Activated CD4-positive, alpha-beta memory T cell treated with anti-CD3 and anti-CD28 coated beads for 36 hours (primary cell): Measurements from ENCODE around the gene DOP1B. TPM values are rescaled to one million over a fixed set of nuclear protein-coding genes. Genes with fewer than 3 reads are reported as not detected.

ENCODE experiments used
- CTCF ChIA-PET: fragments of 350-600 bp; sonication (Branson Sonifier 250); formaldehyde crosslinking; loops from one replicate; lab custom pipeline; 2021; ENCODE audit warnings: antibody characterized with exemption, inconsistent platforms; lab: Charles Lee
- POLR2A ChIA-PET: fragments of 350-600 bp; sonication (Branson Sonifier 250); formaldehyde crosslinking; loops from one replicate; lab custom pipeline; 2021; ENCODE audit warnings: antibody characterized with exemption; lab: Charles Lee
- DNase-seq: peaks from one replicate; pipeline ENCODE4 v3.0.0-alpha.2; 2020
- H3K27ac Mint-ChIP-seq: one replicate; pipeline ENCODE4 v1.8.0; 2021; ENCODE audit warnings: mixed read lengths
- H3K27me3 Mint-ChIP-seq: one replicate; pipeline ENCODE4 v1.8.0; 2021; ENCODE audit warnings: mixed read lengths
- H3K36me3 Mint-ChIP-seq: one replicate; pipeline ENCODE4 v1.8.0; 2021; ENCODE audit warnings: mixed read lengths
- H3K4me1 Mint-ChIP-seq: one replicate; pipeline ENCODE4 v1.8.0; 2021; ENCODE audit warnings: low read depth, mixed read lengths
- H3K4me3 Mint-ChIP-seq: one replicate; pipeline ENCODE4 v1.8.0; 2021; ENCODE audit warnings: mild to moderate bottlenecking, mixed read lengths
- H3K9me3 Mint-ChIP-seq: one replicate; pipeline ENCODE4 v1.8.0; 2021; ENCODE audit warnings: mixed read lengths
- intact Hi-C: fragments of 100-400 bp; cut with micrococcal nuclease; formaldehyde crosslinking; loops from one replicate; pipeline ENCODE4 v1.15.1; 2023
- total RNA-seq, 2 experiments: library from RNA; stranded (reverse); gene quantifications; one replicate each; pipeline ENCODE4 v1.2.3, GENCODE V29; 2021

The DOP1B gene, protein sequence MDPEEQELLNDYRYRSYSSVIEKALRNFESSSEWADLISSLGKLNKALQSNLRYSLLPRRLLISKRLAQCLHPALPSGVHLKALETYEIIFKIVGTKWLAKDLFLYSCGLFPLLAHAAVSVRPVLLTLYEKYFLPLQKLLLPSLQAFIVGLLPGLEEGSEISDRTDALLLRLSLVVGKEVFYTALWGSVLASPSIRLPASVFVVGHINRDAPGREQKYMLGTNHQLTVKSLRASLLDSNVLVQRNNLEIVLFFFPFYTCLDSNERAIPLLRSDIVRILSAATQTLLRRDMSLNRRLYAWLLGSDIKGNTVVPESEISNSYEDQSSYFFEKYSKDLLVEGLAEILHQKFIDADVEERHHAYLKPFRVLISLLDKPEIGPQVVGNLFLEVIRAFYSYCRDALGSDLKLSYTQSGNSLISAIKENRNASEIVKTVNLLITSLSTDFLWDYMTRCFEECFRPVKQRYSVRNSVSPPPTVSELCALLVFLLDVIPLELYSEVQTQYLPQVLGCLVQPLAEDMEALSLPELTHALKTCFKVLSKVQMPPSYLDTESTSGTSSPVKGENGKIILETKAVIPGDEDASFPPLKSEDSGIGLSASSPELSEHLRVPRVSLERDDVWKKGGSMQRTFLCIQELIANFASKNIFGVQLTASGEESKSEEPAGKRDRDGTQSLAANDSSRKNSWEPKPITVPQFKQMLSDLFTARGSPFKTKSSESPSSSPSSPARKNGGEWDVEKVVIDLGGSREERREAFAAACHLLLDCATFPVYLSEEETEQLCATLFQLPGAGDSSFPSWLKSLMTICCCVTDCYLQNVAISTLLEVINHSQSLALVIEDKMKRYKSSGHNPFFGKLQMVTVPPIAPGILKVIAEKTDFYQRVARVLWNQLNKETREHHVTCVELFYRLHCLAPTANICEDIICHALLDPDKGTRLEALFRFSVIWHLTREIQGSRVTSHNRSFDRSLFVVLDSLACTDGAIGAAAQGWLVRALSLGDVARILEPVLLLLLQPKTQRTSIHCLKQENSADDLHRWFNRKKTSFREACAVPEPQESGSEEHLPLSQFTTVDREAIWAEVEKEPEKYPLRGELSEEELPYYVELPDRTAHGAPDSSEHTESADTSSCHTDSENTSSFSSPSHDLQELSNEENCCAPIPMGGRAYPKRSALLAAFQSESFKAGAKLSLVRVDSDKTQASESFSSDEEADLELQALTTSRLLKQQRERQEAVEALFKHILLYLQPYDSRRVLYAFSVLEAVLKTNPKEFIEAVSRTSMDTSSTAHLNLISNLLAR (N-terminal part only)
- 10 to 100 TPM; 19.4 to 19.6 TPM for total RNA-seq

DNA sequence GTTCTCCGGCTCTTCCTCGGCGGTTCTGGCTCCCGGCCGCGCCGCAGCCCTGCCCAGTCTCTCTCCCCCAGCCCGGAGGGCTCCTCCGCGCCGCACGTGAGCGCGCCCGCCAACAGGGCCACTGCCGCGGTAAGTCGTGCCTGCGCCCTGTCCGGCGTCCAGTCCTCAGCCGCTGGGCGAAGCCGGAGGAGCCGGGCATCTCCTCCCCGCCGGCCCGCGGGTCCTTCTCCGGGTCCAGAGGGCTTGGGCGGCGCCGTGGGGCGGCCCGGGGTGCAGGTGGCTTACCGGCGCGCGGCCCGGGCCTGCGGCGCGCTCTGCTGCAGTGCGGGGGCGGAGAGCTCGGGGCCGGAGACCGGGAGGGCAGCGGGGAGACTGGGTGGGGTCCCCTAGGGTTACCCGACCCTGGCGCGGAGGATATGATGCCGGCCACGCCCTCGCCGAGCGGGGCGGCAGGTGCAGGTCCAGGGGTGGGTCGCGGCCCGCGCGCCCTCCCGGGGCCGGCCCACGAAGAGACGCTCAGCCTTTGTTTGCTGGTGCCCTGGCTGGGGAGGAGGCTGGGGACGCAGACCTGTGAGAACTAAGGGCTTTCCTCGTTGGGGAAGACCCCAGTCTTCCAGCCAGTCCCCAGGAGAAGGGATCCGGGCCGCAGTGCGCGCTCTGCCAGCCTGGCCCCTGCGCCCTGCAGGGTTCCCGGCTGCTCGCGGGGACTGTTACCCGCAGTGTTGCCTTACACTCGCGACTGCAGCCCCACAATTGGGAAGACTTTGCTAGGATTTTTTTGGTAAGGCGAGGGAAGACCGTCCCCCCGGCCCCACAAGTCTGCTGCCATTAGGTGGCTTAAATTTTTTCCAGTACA, at the start of gene DOP1B:
DOP1B (plus strand) TSS at position 10 of the 856 bp plus-strand sequence. CDS start 7,910 bp downstream, outside the sequence.
- H3K4me3 Mint-ChIP-seq: peak within 1 kb of the TSS; percentile 82
- peak; percentile 59 for DNase-seq
- ChIA-PET CTCF (interaction anchor here (0.6 kb wide), 1 partner anchor 32 kb away, joined by 3 read pairs; no protein-coding TSS in a partner anchor), POLR2A (interaction anchor here (1.5 kb wide), 1 partner anchor 17 kb away, joined by 7 read pairs; no protein-coding TSS in a partner anchor)
- no peaks in the 10 kb centered on the region for H3K9me3 Mint-ChIP-seq
- H3K27me3 Mint-ChIP-seq: no peaks in the 10 kb centered on the region
- H3K36me3 Mint-ChIP-seq: no peaks in the 10 kb centered on the region
- H3K4me1 Mint-ChIP-seq: peaks cover 27% of the 10 kb centered on the region
- no peak within 1 kb of the TSS for H3K27ac Mint-ChIP-seq
- intact Hi-C loops: loop anchor here (1.0 to 2.0 kb wide), 6 partner anchors 16 to 1408 kb away; partner anchors contain the start of genes CBR3, CHAF1B and MORC3

DNA sequence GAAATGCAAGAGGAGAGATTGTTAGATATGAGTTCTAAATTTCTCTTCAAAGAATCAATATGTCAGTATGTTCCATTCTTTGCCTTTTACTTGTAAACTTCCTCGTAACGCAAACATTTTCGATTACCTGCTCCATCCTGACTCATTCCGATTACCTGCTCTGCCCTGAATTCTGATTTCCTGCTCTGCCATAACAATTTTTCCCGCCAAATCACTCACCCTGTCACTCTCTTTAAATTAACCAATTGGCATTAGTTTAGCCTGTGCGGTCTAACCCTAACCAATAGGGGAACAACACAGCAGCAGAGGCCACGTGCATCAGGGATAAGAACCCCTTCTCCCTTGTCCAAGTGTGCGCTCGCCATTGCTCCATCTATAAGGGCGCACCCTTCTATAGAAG, 46.8 kb upstream of the DOP1B start:
- ChIA-PET POLR2A (no interaction called here), CTCF (interaction anchor here (3.6 kb wide), 1 partner anchor 16 kb away, joined by 14 read pairs; no protein-coding TSS in a partner anchor)
- peaks cover 14% of the 10 kb centered on the region for H3K27me3 Mint-ChIP-seq
- no peak for DNase-seq
- no peak overlapping the region for H3K27ac Mint-ChIP-seq
- no peaks in the 10 kb centered on the region for H3K36me3 Mint-ChIP-seq
- no peaks in the 10 kb centered on the region for H3K9me3 Mint-ChIP-seq
- no peak overlapping the region for H3K4me3 Mint-ChIP-seq
- H3K4me1 Mint-ChIP-seq: peaks cover 11% of the 10 kb centered on the region
- intact Hi-C loops: loop anchor here (10.0 kb wide), 2 partner anchors 175 to 265 kb away; no protein-coding TSS in a partner anchor

DNA sequence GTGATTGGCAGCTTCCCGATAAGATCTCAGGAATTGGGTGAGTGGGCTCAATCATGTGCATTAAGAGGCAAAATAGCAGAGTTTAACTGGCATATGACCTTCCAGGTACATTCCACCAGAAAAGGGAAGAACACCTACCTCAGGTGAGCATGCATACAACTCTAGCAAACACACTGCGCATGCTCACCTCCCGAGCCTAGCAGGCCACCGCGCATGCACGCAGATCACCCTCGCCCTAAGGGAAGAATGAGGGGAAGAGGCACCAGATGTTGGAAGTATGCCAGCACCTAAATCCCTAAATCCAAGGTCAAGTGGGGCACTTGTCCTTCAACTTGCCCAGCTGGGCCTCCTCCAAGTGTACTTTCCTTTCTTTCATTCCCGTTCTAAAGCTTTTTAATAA, 45.4 kb upstream of the DOP1B start:
- Mint-ChIP-seq H3K9me3 (no peaks in the 10 kb centered on the region), H3K4me1 (peaks cover 10% of the 10 kb centered on the region), H3K36me3 (no peaks in the 10 kb centered on the region), H3K27me3 (peaks cover 5% of the 10 kb centered on the region), H3K27ac (no peak overlapping the region), H3K4me3 (no peak overlapping the region)
- intact Hi-C loops: loop anchor here (10.0 kb wide), 2 partner anchors 176 to 266 kb away; no protein-coding TSS in a partner anchor
- ChIA-PET CTCF (interaction anchor here (1.4 to 3.6 kb wide), 3 partner anchors 8 to 58 kb away, joined by 5 to 14 read pairs (median 8); no protein-coding TSS in a partner anchor), POLR2A (no interaction called here)
- DNase-seq: no peak

DNA sequence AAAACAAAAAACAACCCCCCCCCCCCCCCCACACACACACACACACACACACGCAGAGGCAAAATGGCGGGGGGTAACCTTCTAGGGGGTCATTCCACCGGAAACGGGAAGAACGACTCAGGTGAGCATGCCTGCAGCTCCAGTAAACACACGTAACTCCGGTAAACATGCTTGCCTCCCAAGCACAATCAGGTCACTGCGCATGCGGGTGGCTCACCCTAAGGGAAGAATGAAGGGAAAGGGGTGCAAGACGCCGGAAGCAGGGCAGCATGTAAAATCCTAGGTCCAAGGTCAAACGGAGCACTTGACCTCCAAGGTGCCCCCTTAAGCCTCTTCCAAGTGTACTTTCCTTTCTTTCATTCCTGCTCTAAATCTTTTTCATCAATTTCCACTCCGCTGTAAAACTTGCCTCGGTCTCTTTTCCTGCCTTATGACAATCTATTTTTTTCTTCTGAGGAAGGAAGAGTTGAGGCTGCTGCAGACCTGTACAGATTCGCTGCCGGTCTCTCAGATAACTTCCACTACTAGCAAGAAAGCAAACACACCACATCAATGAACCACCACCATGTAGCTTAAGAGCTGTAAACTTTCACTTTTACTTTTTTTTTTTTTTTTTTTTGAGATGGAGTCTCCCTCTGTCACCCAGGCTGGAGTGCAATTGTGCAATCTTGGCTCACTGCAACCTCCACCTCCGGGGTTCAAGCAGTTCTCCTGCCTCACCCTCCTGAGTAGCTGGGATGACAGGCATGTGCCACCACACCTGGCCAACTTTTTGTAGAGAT, 42.8 kb upstream of the DOP1B start:
- no peaks in the 10 kb centered on the region for H3K36me3 Mint-ChIP-seq
- POLR2A ChIA-PET: interaction anchor here (0.6 to 0.9 kb wide), 2 partner anchors 21 to 363 kb away, joined by 3 to 4 read pairs; partner anchors contain the start of gene CBR3
- H3K9me3 Mint-ChIP-seq: peaks cover 5% of the 10 kb centered on the region
- intact Hi-C loops: loop anchor here (2.0 to 10.0 kb wide), 3 partner anchors 53 to 269 kb away; partner anchors contain the start of gene SETD4
- DNase-seq: peak; percentile 43
- peaks cover 10% of the 10 kb centered on the region for H3K4me1 Mint-ChIP-seq
- peak overlapping the region; percentile 28 for H3K27ac Mint-ChIP-seq
- no peaks in the 10 kb centered on the region for H3K27me3 Mint-ChIP-seq
- H3K4me3 Mint-ChIP-seq: peak overlapping the region; percentile 76
- CTCF ChIA-PET: interaction anchor here (0.6 to 3.6 kb wide), 20 partner anchors 10 to 1044 kb away, joined by 3 to 19 read pairs (median 4); partner anchors contain the start of gene SETD4

DNA sequence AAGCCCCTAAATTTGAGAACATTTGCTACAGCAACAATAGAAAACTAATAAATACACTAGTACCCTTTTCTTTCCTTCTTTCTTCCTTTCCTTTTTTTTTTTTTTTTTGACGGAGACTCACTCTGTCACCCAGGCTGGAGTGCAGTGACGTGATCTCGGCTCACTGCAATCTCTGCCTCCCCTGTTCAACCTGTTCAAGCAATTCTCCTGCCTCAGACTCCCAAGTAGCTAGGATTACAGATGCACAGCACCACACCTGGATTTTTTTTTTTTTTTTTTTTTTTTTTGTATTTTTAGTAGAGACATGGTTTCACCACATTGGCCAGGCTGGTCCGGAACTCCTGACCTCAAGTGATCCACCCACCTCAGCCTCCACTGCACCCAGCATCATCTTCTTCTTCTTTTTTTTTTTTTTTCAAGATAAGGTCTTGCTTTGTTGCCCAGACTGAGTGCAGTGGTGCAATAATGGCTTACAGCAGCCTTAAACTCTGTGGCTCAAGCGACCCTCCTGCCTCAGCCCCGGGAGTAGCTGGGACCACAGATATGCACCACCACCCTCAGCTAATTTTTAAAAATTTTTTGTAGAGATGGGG, 41.4 kb upstream of the DOP1B start:
- intact Hi-C loops: loop anchor here (10.0 kb wide), 2 partner anchors 180 to 270 kb away; no protein-coding TSS in a partner anchor
- no peaks in the 10 kb centered on the region for H3K27me3 Mint-ChIP-seq
- H3K4me1 Mint-ChIP-seq: peaks cover 10% of the 10 kb centered on the region
- no peak overlapping the region for H3K4me3 Mint-ChIP-seq
- ChIA-PET POLR2A (no interaction called here), CTCF (interaction anchor here (1.0 to 2.5 kb wide), 2 partner anchors 11 to 46 kb away, joined by 5 to 16 read pairs; no protein-coding TSS in a partner anchor)
- no peaks in the 10 kb centered on the region for H3K36me3 Mint-ChIP-seq
- H3K9me3 Mint-ChIP-seq: peaks cover 5% of the 10 kb centered on the region
- DNase-seq: no peak
- no peak overlapping the region for H3K27ac Mint-ChIP-seq

DNA sequence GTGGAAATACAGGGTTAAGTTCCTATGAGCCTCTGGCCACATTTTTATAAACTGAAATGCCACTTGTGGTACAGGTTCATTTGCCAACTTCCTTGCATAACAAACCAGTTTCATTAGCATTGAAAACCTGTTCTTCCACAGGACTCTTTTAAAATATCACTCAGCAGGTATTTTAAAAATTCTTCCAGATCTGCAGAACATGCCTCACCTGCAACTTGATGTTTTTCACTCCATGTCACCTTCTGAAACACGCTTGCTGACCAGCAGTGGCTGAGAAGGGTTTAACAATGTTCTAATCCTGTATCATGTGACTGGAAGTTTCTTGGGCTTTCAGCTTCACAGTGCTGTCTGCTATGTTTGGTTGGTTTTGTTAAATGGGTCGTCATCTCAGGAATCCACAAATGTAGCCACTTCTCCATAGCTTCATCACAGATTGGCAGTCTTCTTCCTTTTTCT, 39.3 kb upstream of the DOP1B start:
- DNase-seq: no peak
- Mint-ChIP-seq H3K36me3 (no peaks in the 10 kb centered on the region), H3K27ac (no peak overlapping the region), H3K4me3 (no peak overlapping the region), H3K9me3 (peaks cover 5% of the 10 kb centered on the region), H3K4me1 (peaks cover 10% of the 10 kb centered on the region), H3K27me3 (no peaks in the 10 kb centered on the region)
- ChIA-PET CTCF (interaction anchor here (0.8 to 2.5 kb wide), 2 partner anchors 9 to 89 kb away, joined by 3 to 16 read pairs; no protein-coding TSS in a partner anchor), POLR2A (no interaction called here)
- intact Hi-C loops: loop anchor here (10.0 kb wide), 2 partner anchors 183 to 273 kb away; no protein-coding TSS in a partner anchor

DNA sequence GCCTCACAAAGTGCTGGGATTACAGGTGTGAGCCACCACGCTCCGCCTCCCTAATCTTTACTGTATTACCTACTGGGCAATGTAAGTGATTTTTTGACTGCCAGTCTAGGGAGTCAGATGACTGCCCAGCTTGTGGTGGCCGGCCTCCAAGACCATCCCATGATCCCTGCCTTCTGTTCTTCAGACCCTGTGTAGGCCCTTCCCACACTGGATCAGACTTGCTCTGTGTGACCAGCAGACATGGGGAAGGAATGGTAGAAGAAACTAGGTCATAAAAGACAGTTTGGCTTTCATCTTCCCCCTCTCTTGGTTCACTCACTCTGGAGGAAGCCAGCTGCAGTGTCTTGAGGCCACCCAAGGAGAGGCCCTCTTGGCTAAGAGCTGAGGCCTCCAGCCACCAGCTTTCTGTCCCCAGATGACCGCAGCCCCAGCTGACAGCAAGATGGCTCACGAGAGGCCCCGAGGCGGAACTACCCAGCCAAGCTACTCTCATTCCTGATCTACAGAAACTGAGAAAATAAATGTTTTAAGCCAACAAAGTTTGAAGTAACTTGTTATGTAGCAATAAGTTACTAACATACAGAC, 36.2 kb upstream of the DOP1B start:
- no peaks in the 10 kb centered on the region for H3K36me3 Mint-ChIP-seq
- peaks cover 2% of the 10 kb centered on the region for H3K4me1 Mint-ChIP-seq
- no peak overlapping the region for H3K27ac Mint-ChIP-seq
- DNase-seq: no peak
- ChIA-PET CTCF (no interaction called here), POLR2A (no interaction called here)
- intact Hi-C loops: no loop called here
- H3K4me3 Mint-ChIP-seq: no peak overlapping the region
- peaks cover 5% of the 10 kb centered on the region for H3K9me3 Mint-ChIP-seq
- no peaks in the 10 kb centered on the region for H3K27me3 Mint-ChIP-seq

DNA sequence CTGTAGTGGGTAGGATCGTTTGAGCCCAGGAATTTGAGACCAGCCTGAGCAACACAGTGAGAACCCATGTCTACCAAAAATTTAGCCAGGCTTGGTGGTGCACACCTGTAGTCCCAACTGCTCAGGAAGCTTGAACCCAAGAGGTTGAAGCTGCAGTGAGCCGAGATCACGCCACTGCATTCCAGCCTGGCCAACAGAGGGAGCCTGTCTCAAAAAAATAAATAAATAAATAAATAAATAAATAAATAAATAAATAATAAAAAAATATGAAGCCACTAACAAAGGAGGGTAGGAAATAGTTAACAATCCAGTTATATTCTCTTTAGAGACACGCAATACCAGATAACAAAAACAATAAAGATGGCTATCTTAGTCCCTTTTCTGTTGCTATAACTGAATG, 33.6 kb upstream of the DOP1B start:
- Mint-ChIP-seq H3K4me3 (no peak overlapping the region), H3K4me1 (peaks cover 4% of the 10 kb centered on the region), H3K36me3 (no peaks in the 10 kb centered on the region), H3K27me3 (no peaks in the 10 kb centered on the region), H3K27ac (no peak overlapping the region), H3K9me3 (no peaks in the 10 kb centered on the region)
- ChIA-PET CTCF (interaction anchor here (0.7 to 1.2 kb wide), 2 partner anchors 10 to 109 kb away, joined by 3 to 6 read pairs; no protein-coding TSS in a partner anchor), POLR2A (no interaction called here)
- intact Hi-C loops: no loop called here
- DNase-seq: no peak

DNA sequence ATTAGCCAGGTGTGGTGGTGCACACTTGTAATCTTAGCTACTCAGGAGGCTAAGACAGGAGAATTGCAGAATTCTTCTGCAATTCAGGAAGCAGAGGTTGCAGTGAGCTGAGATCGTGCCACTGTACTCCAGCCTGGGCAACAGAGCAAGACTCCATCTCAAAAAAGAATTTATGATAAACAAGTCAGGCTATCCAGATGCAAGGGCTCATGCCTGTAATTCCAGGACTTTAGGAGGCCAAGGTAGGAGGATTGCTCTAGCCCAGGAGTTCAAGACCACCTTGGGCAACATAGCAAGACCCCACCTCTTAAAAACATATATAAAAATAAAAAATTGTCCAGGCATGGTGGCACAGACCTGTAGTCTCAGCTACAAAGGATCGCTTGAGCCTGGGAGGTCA, 32.2 kb upstream of the DOP1B start:
- ChIA-PET CTCF (interaction anchor here (1.0 to 2.9 kb wide), 3 partner anchors 10 to 13 kb away, joined by 3 to 14 read pairs (median 6); no protein-coding TSS in a partner anchor), POLR2A (no interaction called here)
- no peak for DNase-seq
- no peaks in the 10 kb centered on the region for H3K27me3 Mint-ChIP-seq
- no peak overlapping the region for H3K4me3 Mint-ChIP-seq
- intact Hi-C loops: no loop called here
- H3K36me3 Mint-ChIP-seq: no peaks in the 10 kb centered on the region
- H3K4me1 Mint-ChIP-seq: peaks cover 5% of the 10 kb centered on the region
- no peak overlapping the region for H3K27ac Mint-ChIP-seq
- no peaks in the 10 kb centered on the region for H3K9me3 Mint-ChIP-seq
